Smooth muscle cell (in vitro differentiated cells): Measurements from ENCODE around the gene IL1RL1. TPM values are rescaled to one million over a fixed set of nuclear protein-coding genes. Genes with fewer than 3 reads are reported as not detected.

Experiments used
- DNase-seq: peaks from one replicate; lab custom pipeline; 2025; ENCODE audit not compliant: unreplicated experiment; lab: John Stamatoyannopoulos, UW
- H2AFZ ChIP-seq: fragments of 200-600 bp; sonication (generic); 2 replicates; pipeline ENCODE4 v1.6.0; 2016; ENCODE audit warnings: antibody characterized with exemption, low read depth, mild to moderate bottlenecking
- H3F3A ChIP-seq: fragments of 200-600 bp; sonication (generic); 2 replicates; pipeline ENCODE4 v1.6.0; 2017; ENCODE audit warnings: antibody characterized with exemption, low read depth
- H3K27ac ChIP-seq: fragments of 200-600 bp; sonication (generic); 2 replicates; pipeline ENCODE4 v1.5.1; 2016; ENCODE audit warnings: low read depth, mild to moderate bottlenecking
- H3K27me3 ChIP-seq: fragments of 200-600 bp; sonication (generic); 2 replicates; pipeline ENCODE4 v1.6.1; 2016; ENCODE audit warnings: low read depth, mild to moderate bottlenecking
- H3K36me3 ChIP-seq: fragments of 200-600 bp; sonication (generic); 2 replicates; pipeline ENCODE4 v1.5.1; 2016; ENCODE audit warnings: low read depth
- H3K4me1 ChIP-seq: fragments of 200-600 bp; sonication (generic); 2 replicates; pipeline ENCODE4 v1.5.1; 2016; ENCODE audit warnings: low read depth
- H3K4me2 ChIP-seq: fragments of 200-600 bp; sonication (generic); 2 replicates; pipeline ENCODE4 v1.6.0; 2016; ENCODE audit warnings: mild to moderate bottlenecking
- H3K4me3 ChIP-seq: fragments of 200-600 bp; sonication (generic); 2 replicates; pipeline ENCODE4 v1.5.1; 2016; ENCODE audit warnings: mild to moderate bottlenecking
- H3K79me2 ChIP-seq: fragments of 200-600 bp; sonication (generic); 2 replicates; pipeline ENCODE4 v1.6.0; 2016; ENCODE audit warnings: low read depth, mild to moderate bottlenecking
- H3K9ac ChIP-seq: fragments of 200-600 bp; sonication (generic); 2 replicates; pipeline ENCODE4 v1.6.0; 2016; ENCODE audit warnings: low read depth
- H3K9me3 ChIP-seq: fragments of 200-600 bp; sonication (generic); replicated peaks from 2 replicates; pipeline ENCODE4 v1.5.1; 2016; ENCODE audit warnings: low read depth
- H4K20me1 ChIP-seq: fragments of 200-600 bp; sonication (generic); 2 replicates; pipeline ENCODE4 v1.6.0; 2016; ENCODE audit warnings: low read depth
- WGBS: methylation state at CpG from one replicate; pipeline ENCODE4 v1.1.7; 2016; ENCODE audit warnings: low lambda C conversion rate; 5-methylcytosine and 5-hydroxymethylcytosine counted together
- polyA plus RNA-seq: library from polyadenylated mRNA; unstranded; fragments of >200 nt; fragmentation: Nextera tagmentation; extraction: Ambion mirVana; gene quantifications from 2 replicates; pipeline ENCODE4 v1.2.1, GENCODE V29; 2016
- total RNA-seq: library from RNA; depleted of rRNA; stranded (reverse); fragments of >200 nt; gene quantifications from 2 replicates; pipeline ENCODE4 v1.2.3, GENCODE V29; 2014
- TF ChIP-seq, protein P1 (sequence below): fragments of 200-600 bp; sonication (generic); IDR thresholded peaks from 2 replicates; pipeline ENCODE4 v1.5.1; 2017; ENCODE audit warnings: borderline replicate concordance, mild to moderate bottlenecking, antibody characterized with exemption; ENCODE audit not compliant: insufficient read depth, poor library complexity, severe bottlenecking

Gene IL1RL1
- total and polyA plus RNA-seq, 2 experiments from 2014 or later, result 1.6 to 1.8 TPM

DNA sequence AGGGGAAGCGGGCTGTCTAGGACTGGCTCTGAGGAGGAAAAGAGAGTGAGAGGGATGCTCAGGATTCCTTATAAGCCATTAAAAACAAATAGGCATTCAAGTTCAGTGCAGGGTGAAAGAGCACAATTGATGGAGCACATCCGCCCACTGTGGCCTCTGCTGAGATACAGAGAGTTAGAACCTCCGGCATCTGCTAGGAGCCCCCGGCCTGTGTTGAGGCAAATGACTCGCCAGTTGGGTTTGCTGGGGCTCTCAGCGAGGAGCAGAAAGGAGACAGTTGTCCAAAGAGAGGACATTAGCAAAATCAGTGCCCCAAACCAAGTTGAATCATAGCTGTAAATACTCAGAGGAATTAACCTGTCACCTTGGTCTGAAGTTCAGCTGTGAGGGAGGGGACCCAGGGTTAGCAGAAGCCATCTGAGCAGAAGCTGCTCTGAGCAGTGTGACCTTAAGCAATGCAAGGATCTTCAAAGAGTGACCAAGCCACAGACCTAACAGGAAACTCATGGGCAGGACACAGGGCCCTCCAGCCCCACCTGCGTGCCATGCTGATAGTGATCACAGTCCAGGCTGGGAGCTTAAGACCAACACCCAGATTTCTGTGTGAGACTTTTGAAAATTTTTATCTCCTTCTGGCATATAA is 88.3 kb downstream of the IL1RL1 start:
- no peaks in the 10 kb centered on the region for H3K36me3 ChIP-seq
- H3K79me2 ChIP-seq, result no peaks in the 10 kb centered on the region
- no peaks in the 10 kb centered on the region for H3K27me3 ChIP-seq
- no peak overlapping the region for H3K9ac ChIP-seq
- no peak overlapping the region for H2AFZ ChIP-seq
- no peak for DNase-seq
- 83% methylated on average over 7 of the region's 7 CpGs for WGBS
- H3K27ac ChIP-seq, result no peak overlapping the region
- no peak overlapping the region for H3K4me2 ChIP-seq
- H4K20me1 ChIP-seq, result no peaks in the 10 kb centered on the region
- TF ChIP-seq, protein P1, sequence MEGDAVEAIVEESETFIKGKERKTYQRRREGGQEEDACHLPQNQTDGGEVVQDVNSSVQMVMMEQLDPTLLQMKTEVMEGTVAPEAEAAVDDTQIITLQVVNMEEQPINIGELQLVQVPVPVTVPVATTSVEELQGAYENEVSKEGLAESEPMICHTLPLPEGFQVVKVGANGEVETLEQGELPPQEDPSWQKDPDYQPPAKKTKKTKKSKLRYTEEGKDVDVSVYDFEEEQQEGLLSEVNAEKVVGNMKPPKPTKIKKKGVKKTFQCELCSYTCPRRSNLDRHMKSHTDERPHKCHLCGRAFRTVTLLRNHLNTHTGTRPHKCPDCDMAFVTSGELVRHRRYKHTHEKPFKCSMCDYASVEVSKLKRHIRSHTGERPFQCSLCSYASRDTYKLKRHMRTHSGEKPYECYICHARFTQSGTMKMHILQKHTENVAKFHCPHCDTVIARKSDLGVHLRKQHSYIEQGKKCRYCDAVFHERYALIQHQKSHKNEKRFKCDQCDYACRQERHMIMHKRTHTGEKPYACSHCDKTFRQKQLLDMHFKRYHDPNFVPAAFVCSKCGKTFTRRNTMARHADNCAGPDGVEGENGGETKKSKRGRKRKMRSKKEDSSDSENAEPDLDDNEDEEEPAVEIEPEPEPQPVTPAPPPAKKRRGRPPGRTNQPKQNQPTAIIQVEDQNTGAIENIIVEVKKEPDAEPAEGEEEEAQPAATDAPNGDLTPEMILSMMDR, result no peak
- H3K4me3 ChIP-seq, result no peak overlapping the region
- no peaks in the 10 kb centered on the region for H3K4me1 ChIP-seq
- H3F3A ChIP-seq, result no peaks in the 10 kb centered on the region
- no peaks in the 10 kb centered on the region for H3K9me3 ChIP-seq

DNA sequence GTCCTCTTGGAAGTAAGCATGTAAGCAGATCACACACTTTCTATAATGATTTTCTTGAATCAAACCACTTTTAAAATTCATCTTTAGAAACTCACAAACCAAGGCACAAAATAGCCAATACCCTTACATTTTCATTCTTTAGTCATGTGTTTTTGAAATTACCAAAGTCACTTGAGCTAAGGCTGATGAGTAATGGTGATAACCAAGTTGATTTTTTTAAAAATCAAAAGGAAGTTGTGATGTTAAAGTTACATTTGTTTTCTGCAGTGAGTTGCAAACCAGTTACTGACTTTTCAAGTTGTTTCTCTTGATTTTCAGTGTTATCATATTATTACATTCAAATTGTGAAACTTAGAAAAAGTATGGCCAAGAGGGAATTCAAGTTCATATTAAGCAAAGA is 90.1 kb downstream of the IL1RL1 start:
- Histone ChIP-seq H3F3A (no peaks in the 10 kb centered on the region), H3K36me3 (no peaks in the 10 kb centered on the region), H3K79me2 (no peaks in the 10 kb centered on the region), H3K9me3 (no peaks in the 10 kb centered on the region), H3K27me3 (no peaks in the 10 kb centered on the region), H3K4me2 (no peak overlapping the region), H4K20me1 (no peaks in the 10 kb centered on the region), H3K27ac (no peak overlapping the region), H3K4me1 (no peaks in the 10 kb centered on the region), H3K4me3 (no peak overlapping the region), H3K9ac (no peak overlapping the region), H2AFZ (no peak overlapping the region)
- DNase-seq, result no peak
- TF ChIP-seq, protein P1, result no peak

Other genes starting within 250 kb of the IL1RL1 start
- 32.4 and 36.6 TPM in 2 replicates for gene IL1R1, start 168.8 kb upstream of the IL1RL1 start, total RNA-seq
- gene IL1R1, start 168.8 kb upstream of the IL1RL1 start, polyA plus RNA-seq, result 20.0 and 26.8 TPM in 2 replicates
- 0.13 and 0.40 TPM in 2 replicates for gene IL1RL2, start 124.5 kb upstream of the IL1RL1 start, total RNA-seq
- 0.10 and 1.2 TPM in 2 replicates for gene IL1RL2, start 124.5 kb upstream of the IL1RL1 start, polyA plus RNA-seq
- 2.2 and 6.0 TPM in 2 replicates for gene IL18R1, start 44.2 kb downstream of the IL1RL1 start, total RNA-seq
- 1.9 and 2.5 TPM in 2 replicates for gene IL18R1, start 44.2 kb downstream of the IL1RL1 start, polyA plus RNA-seq
- gene IL18RAP, start 111.6 kb downstream of the IL1RL1 start, total RNA-seq, result 0.36 TPM in 1 of 2 replicates, not detected in the other
- not detected in 2 replicates for gene IL18RAP, start 111.6 kb downstream of the IL1RL1 start, polyA plus RNA-seq
- not detected in 2 replicates for gene SLC9A4, start 161.7 kb downstream of the IL1RL1 start, total RNA-seq
- gene SLC9A4, start 161.7 kb downstream of the IL1RL1 start, polyA plus RNA-seq, result 0.28 TPM in 1 of 2 replicates, not detected in the other